ENCODE results near the gene TMEM243. TPM values are rescaled to one million over a fixed set of nuclear protein-coding genes. Genes with fewer than 3 reads are reported as not detected.

Gene TMEM243
- total and polyA plus RNA-seq, 8 donors = 13.4 to 23.1 (median 15.2) TPM

DNA sequence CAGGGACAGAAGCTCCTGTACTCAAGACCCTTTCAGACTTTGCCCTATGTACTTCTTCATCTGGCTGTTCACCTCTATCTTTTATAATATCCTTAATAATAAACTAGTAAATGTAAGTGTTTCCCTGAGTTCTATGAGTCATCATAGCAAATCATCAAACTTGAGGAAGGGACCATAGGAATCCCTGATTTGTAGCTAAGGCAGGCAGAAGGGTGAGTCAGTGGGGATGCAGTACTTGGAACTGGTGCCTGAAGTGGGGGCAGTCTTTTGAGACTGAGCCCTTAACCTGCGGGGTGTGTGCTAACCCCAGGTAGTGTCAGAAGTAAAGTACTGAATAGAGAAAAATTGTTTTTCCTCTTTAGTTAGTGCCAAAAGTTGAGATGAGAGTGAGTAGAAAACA, 6.2 kb upstream of the TMEM243 start:
- DNase-seq = no peak
- Histone ChIP-seq H3K36me3 (no peaks in the 10 kb centered on the region), H3K27me3 (no peaks in the 10 kb centered on the region), H3K4me3 (no peak overlapping the region), H3K27ac (no peak overlapping the region), H3K4me1 (peaks cover 0 to 4% (median 0%) of the 10 kb centered on the region in 3 donors), H3K9me3 (no peaks in the 10 kb centered on the region)
- intact Hi-C loops (cut with DNase I) = no loop called here
- WGBS, 2 donors = 58 to 72% methylated on average over 1 of the region's 1 CpG
- TF ChIP-seq, protein P1, sequence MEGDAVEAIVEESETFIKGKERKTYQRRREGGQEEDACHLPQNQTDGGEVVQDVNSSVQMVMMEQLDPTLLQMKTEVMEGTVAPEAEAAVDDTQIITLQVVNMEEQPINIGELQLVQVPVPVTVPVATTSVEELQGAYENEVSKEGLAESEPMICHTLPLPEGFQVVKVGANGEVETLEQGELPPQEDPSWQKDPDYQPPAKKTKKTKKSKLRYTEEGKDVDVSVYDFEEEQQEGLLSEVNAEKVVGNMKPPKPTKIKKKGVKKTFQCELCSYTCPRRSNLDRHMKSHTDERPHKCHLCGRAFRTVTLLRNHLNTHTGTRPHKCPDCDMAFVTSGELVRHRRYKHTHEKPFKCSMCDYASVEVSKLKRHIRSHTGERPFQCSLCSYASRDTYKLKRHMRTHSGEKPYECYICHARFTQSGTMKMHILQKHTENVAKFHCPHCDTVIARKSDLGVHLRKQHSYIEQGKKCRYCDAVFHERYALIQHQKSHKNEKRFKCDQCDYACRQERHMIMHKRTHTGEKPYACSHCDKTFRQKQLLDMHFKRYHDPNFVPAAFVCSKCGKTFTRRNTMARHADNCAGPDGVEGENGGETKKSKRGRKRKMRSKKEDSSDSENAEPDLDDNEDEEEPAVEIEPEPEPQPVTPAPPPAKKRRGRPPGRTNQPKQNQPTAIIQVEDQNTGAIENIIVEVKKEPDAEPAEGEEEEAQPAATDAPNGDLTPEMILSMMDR (IDR thresholded peaks at IDR 0.05) = no peak
- FAIRE-seq = no peak
- no peak for ATAC-seq

DNA sequence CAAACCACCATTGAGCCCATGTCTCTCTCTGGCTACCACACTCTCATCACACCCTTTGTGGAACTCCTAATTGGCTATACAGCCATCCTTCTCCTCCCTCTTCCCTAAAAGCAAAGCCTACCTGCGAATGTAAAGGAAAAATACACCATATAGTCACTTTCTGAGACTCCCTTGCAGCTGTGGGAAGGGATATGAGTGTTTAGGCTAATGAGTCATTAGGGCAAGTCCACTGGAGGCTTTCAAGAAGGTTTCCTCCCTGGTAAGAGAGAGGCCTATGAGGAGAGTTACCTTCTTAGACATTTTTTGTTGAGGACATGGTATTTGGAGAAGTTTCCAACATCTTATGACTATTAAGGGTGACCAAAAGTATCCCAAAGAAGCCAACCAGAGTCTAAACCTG, 4.1 kb upstream of the TMEM243 start:
- peaks cover 0 to 4% (median 0%) of the 10 kb centered on the region in 3 donors for H3K4me1 ChIP-seq
- intact Hi-C loops (cut with DNase I) = no loop called here
- H3K27ac ChIP-seq = no peak overlapping the region
- H3K27me3 ChIP-seq = no peaks in the 10 kb centered on the region
- 77 to 78% methylated on average over 1 of the region's 1 CpG for WGBS, 2 donors
- DNase-seq (no peak), ATAC-seq (no peak), FAIRE-seq (no peak)
- TF ChIP-seq, protein P1 (IDR thresholded peaks at IDR 0.05) = no peak
- no peaks in the 10 kb centered on the region for H3K36me3 ChIP-seq
- H3K4me3 ChIP-seq = no peak overlapping the region
- no peaks in the 10 kb centered on the region for H3K9me3 ChIP-seq

DNA sequence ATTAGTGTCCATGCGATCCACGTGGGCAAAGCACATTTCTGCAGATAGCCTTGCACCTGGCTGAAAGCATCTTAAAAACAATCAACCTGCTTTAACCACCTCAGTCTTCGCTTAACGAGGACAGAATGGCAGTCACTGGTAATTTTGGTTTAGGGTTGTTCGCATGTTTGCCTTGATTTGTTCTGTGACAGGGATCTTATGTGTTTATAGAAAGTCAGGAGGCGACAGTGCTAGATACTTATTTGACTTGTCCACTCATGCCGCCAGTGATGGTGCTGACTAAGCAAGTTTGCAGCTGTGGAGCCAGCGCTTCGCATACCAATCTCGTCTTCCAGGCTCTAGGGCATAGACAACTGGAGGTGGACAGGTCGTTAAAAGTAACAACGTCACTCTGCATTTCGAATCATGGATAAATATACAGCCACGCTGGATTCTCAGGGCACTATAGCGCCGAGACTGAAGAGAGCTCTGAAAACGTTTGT, 1.2 kb upstream of the TMEM243 start:
- WGBS, 2 donors = 1 to 2% methylated on average over 17 of the region's 17 CpGs
- H3K4me1 ChIP-seq = peaks cover 5 to 15% (median 13%) of the 10 kb centered on the region in 3 donors
- no peaks in the 10 kb centered on the region for H3K27me3 ChIP-seq
- no peaks in the 10 kb centered on the region for H3K9me3 ChIP-seq
- TF ChIP-seq, protein P1 (IDR thresholded peaks at IDR 0.05) = no peak
- H3K27ac ChIP-seq = no peak overlapping the region
- H3K36me3 ChIP-seq = no peaks in the 10 kb centered on the region
- peak overlapping the region; percentile 46 to 88 (median 58) for H3K4me3 ChIP-seq
- DNase-seq (peak in 2 of 6 donors; percentile 33 to 58), ATAC-seq (peak in 2 of 4 donors; percentile 9 to 13), FAIRE-seq (no peak)
- intact Hi-C loops (cut with DNase I) = no loop called here

DNA sequence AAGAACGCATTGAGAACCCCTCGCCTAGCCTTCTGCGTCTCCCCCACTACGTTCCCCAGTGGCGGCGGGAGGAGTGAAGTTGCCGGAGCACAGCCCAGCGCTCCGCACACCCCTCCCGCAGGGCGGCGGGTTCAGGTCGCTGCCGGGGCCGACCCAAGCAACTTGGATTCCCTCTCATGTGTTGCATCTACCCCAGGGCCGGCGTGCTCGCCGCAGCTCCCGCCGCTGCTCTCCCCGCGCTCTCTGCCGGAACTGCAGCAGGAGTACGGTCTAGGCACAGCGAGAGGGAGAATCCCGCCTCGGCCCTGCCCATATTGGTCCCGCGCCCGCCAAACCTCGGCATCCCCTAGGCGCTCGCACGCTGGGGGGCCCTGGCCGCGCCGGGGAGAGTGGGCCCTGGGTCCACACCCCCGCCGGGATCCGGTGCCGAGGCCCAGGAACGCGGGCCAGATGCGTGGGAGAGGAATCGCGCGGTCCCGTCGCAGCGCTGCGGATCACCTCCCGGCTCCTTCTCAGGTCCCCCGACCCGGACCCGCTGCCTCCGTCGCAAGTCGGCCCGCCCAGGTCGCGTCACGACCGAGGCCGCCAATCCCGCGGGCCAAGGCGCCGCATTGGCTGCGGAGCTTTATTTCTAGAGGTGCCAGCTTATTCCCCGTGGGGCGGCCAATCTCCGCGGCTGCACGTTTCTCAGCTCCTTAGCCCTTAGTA, 648 bp upstream of the TMEM243 start:
- intact Hi-C loops (cut with DNase I) = no loop called here
- WGBS, 2 donors = 0% methylated on average over 58 to 75 of the region's 75 CpGs

More for the DNA sequence above, 648 bp upstream of the TMEM243 start:
- no peaks in the 10 kb centered on the region for H3K9me3 ChIP-seq
- DNase-seq = peak; percentile 63 to 92 (median 80)
- FAIRE-seq = no peak
- no peaks in the 10 kb centered on the region for H3K27me3 ChIP-seq
- peak overlapping the region; percentile 56 to 85 (median 80) for H3K27ac ChIP-seq
- H3K36me3 ChIP-seq = no peaks in the 10 kb centered on the region
- peak; percentile 82 to 91 (median 84) for ATAC-seq
- H3K4me1 ChIP-seq = peaks cover 5 to 15% (median 13%) of the 10 kb centered on the region in 3 donors
- peak overlapping the region; percentile 46 to 88 (median 58) for H3K4me3 ChIP-seq
- TF ChIP-seq, protein P1 (IDR thresholded peaks at IDR 0.05) = no peak
